ENCODE data around the gene CECR2. TPM values are rescaled to one million over a fixed set of nuclear protein-coding genes. Genes with fewer than 3 reads are reported as not detected.
"Not testable (repeated sequence)": the region's sequence is repeated elsewhere in the genome, so short reads cannot be mapped to it uniquely, and the experiment has no call there.

Gene CECR2
- total RNA-seq, 2 donors from 2014 or later = 0.30 to 0.40 TPM

GRCh38 chr22:17412232-17412631 is 43.0 kb downstream of the CECR2 start:
- intact Hi-C loops (cut with DNase I) = no loop called here
- no peaks in the 10 kb centered on the region for H3K4me1 ChIP-seq

GRCh38 chr22:17418890-17419324 is 49.6 kb downstream of the CECR2 start:
- H3K27ac ChIP-seq = no peak overlapping the region
- H3K36me3 ChIP-seq = no peaks in the 10 kb centered on the region
- no peak overlapping the region for H3K4me3 ChIP-seq
- no peaks in the 10 kb centered on the region for H3K27me3 ChIP-seq
- intact Hi-C loops (cut with DNase I) = no loop called here
- H3K9me3 ChIP-seq = no peaks in the 10 kb centered on the region
- no peak for DNase-seq
- H3K4me1 ChIP-seq = no peaks in the 10 kb centered on the region
- H3K9ac ChIP-seq (ENCODE audit: low read depth in 2 of 2, low read length in 2 of 2) = no peak overlapping the region
- TF ChIP-seq CTCF (IDR thresholded peaks at IDR 0.05) = no peak

More at GRCh38 chr22:17412232-17412631, 43.0 kb downstream of the CECR2 start:
- no peak for DNase-seq
- no peak overlapping the region for H3K4me3 ChIP-seq
- H3K27ac ChIP-seq = no peak overlapping the region
- H3K9me3 ChIP-seq = no peaks in the 10 kb centered on the region
- no peak overlapping the region for H3K9ac ChIP-seq (ENCODE audit: low read depth in 2 of 2, low read length in 2 of 2)
- no peak for TF ChIP-seq CTCF (IDR thresholded peaks at IDR 0.05)
- H3K27me3 ChIP-seq = no peaks in the 10 kb centered on the region
- no peaks in the 10 kb centered on the region for H3K36me3 ChIP-seq

GRCh38 chr22:17419348-17419747 is 50.1 kb downstream of the CECR2 start:
- intact Hi-C loops (cut with DNase I) = no loop called here
- no peak for DNase-seq
- H3K4me1 ChIP-seq = no peaks in the 10 kb centered on the region
- TF ChIP-seq CTCF (IDR thresholded peaks at IDR 0.05) = no peak
- no peaks in the 10 kb centered on the region for H3K36me3 ChIP-seq
- no peak overlapping the region for H3K9ac ChIP-seq (ENCODE audit: low read depth in 2 of 2, low read length in 2 of 2)
- no peaks in the 10 kb centered on the region for H3K27me3 ChIP-seq
- no peak overlapping the region for H3K4me3 ChIP-seq
- no peak overlapping the region for H3K27ac ChIP-seq
- no peaks in the 10 kb centered on the region for H3K9me3 ChIP-seq

GRCh38 chr22:17422736-17423343 is 53.6 kb downstream of the CECR2 start:
- Histone ChIP-seq H3K4me1 (no peaks in the 10 kb centered on the region), H3K9ac (ENCODE audit: low read depth in 2 of 2, low read length in 2 of 2) (no peak overlapping the region), H3K27ac (no peak overlapping the region), H3K4me3 (no peak overlapping the region), H3K9me3 (no peaks in the 10 kb centered on the region), H3K36me3 (no peaks in the 10 kb centered on the region), H3K27me3 (no peaks in the 10 kb centered on the region)
- no peak for TF ChIP-seq CTCF (IDR thresholded peaks at IDR 0.05)
- DNase-seq = no peak
- intact Hi-C loops (cut with DNase I) = no loop called here

- H3K9me3 ChIP-seq = no peaks in the 10 kb centered on the region
- no peak overlapping the region for H3K9ac ChIP-seq (ENCODE audit: low read depth in 2 of 2, low read length in 2 of 2)
- no peak for TF ChIP-seq CTCF (IDR thresholded peaks at IDR 0.05)
- H3K36me3 ChIP-seq = no peaks in the 10 kb centered on the region
- no peak for DNase-seq
- no peaks in the 10 kb centered on the region for H3K4me1 ChIP-seq
- H3K4me3 ChIP-seq = no peak overlapping the region
- no peaks in the 10 kb centered on the region for H3K27me3 ChIP-seq
- intact Hi-C loops (cut with DNase I) = no loop called here
- no peak overlapping the region for H3K27ac ChIP-seq
Measured at GRCh38 chr22:17423616-17424015, 54.4 kb downstream of the CECR2 start.

- H3K27me3 ChIP-seq; DNase-seq; H3K36me3 ChIP-seq; H3K9ac ChIP-seq (ENCODE audit: low read depth in 2 of 2, low read length in 2 of 2); H3K9me3 ChIP-seq; H3K27ac ChIP-seq; intact Hi-C loops (cut with DNase I); H3K4me3 ChIP-seq; H3K4me1 ChIP-seq: not testable (repeated sequence)
Measured at GRCh38 chr22:17427528-17427927, 58.3 kb downstream of the CECR2 start.
